GM13977 (cell line): ENCODE results near the gene ZSWIM3.

ENCODE experiments used
- DNase-seq: peaks from one replicate; pipeline ENCODE4 v3.0.0; 2012; ENCODE audit warnings: low spot score
- CTCF ChIP-seq: IDR thresholded peaks from 2 replicates; pipeline ENCODE4 v1.5.1; 2012; ENCODE audit warnings: mild to moderate bottlenecking, control low read depth; ENCODE audit not compliant: insufficient read depth; ENCODE audit errors: extremely low read depth, missing control alignments
- in situ Hi-C: fragments of 300-500 bp; cut with MboI; formaldehyde crosslinking; loops from one replicate; pipeline ENCODE4 v1.12.0; 2022; ENCODE audit warnings: low sequenced_read_pairs, low pct_unique_long_range_greater_than_20kb, mixed read lengths, inconsistent platforms; ENCODE audit not compliant: unreplicated experiment

Gene ZSWIM3

GRCh38 chr20:45924391-45925261 is 67.2 kb downstream of the ZSWIM3 start:
- no peak for DNase-seq
- in situ Hi-C loops: no loop called here
- no peak for TF ChIP-seq CTCF

- in situ Hi-C loops: no loop called here
- no peak for DNase-seq
- TF ChIP-seq CTCF: no peak
These were observed 68.5 kb downstream of the ZSWIM3 start for GRCh38 chr20:45925821-45926506.

GRCh38 chr20:45926731-45927070 is 69.3 kb downstream of the ZSWIM3 start:
- in situ Hi-C loops: no loop called here
- TF ChIP-seq CTCF: no peak
- DNase-seq: no peak

- in situ Hi-C loops: no loop called here
- no peak for TF ChIP-seq CTCF
- DNase-seq: no peak
These were observed 69.9 kb downstream of the ZSWIM3 start for GRCh38 chr20:45927071-45927878.
